Fibroblast of lung (primary cell): Measurements from ENCODE around the gene GID8.

Experiments
- EZH2 ChIP-seq: IDR thresholded peaks from 2 replicates; pipeline ENCODE4 v1.5.1; 2012; ENCODE audit warnings: low read length, control low read depth, mild to moderate bottlenecking; ENCODE audit errors: missing control alignments
- TF ChIP-seq, protein P1 (sequence below), 2 donors: IDR thresholded peaks in 1 of 2; conservative IDR thresholded peaks in 1 of 2; 1 replicate in 1 of 2; 2 replicates in 1 of 2; pipeline ENCODE4 v1.5.1; 2011 to 2012; ENCODE audit warnings: low read length in 2 of 2, control low read depth in 1 of 2, inconsistent platforms in 1 of 2, low read depth in 1 of 2, mild to moderate bottlenecking in 1 of 2

DNA sequence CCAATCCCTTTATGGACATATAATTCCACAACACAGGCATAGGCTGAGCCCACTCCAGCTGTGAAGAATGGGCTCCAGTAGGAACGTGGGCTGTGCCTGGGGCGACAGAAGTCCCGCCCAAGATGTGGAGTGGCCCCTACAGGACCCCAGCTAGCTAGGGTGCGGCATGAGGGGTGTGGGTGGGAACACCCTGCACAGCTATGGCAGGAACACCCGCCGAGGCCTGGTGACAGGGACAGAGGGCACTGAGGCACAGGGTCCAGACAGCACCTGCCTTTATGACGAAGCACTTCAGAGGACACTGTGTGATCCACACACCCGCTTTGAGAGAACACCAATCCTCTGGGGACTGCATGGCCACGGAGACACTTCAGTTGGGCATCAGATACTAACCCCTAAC, 48.1 kb upstream of the GID8 start:
- TF ChIP-seq, protein P1, sequence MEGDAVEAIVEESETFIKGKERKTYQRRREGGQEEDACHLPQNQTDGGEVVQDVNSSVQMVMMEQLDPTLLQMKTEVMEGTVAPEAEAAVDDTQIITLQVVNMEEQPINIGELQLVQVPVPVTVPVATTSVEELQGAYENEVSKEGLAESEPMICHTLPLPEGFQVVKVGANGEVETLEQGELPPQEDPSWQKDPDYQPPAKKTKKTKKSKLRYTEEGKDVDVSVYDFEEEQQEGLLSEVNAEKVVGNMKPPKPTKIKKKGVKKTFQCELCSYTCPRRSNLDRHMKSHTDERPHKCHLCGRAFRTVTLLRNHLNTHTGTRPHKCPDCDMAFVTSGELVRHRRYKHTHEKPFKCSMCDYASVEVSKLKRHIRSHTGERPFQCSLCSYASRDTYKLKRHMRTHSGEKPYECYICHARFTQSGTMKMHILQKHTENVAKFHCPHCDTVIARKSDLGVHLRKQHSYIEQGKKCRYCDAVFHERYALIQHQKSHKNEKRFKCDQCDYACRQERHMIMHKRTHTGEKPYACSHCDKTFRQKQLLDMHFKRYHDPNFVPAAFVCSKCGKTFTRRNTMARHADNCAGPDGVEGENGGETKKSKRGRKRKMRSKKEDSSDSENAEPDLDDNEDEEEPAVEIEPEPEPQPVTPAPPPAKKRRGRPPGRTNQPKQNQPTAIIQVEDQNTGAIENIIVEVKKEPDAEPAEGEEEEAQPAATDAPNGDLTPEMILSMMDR (conservative IDR thresholded peaks at IDR 0.05 in 1 of 2, IDR thresholded peaks at IDR 0.05 in 1 of 2; ENCODE audit: low read depth in 1 of 2, low read length in 2 of 2), result no peak
- no peak for TF ChIP-seq EZH2
